IMR-90 (cell line): ENCODE measurements around the gene ARL4A. TPM values are rescaled to one million over a fixed set of nuclear protein-coding genes. Genes with fewer than 3 reads are reported as not detected.
"Not testable (repeated sequence)": the region's sequence is repeated elsewhere in the genome, so short reads cannot be mapped to it uniquely, and the experiment has no call there.

Experiments
- ATAC-seq: fragments of 200-7000 bp; cut with Tn5 transposase; 2 replicates; pipeline ENCODE4 v1.9.1; 2020; ENCODE audit warnings: low read depth, mild to moderate bottlenecking, moderate library complexity
- BruUV-seq: library from RNA; stranded (reverse); fragments of 400-500 nt; replicated peaks from 2 replicates; lab custom pipeline; 2021; lab: Mats Ljungman, UMichigan
- CTCF ChIA-PET: fragments of 300-600 bp; formaldehyde crosslinking; extraction: SDS; loops from one replicate; lab custom pipeline; 2021; ENCODE audit warnings: antibody characterized with exemption; lab: Yijun Ruan, JAX
- POLR2A ChIA-PET: fragments of 300-600 bp; sonication (Branson Sonifier 250); formaldehyde crosslinking; loops from one replicate; lab custom pipeline; 2022; ENCODE audit warnings: antibody characterized with exemption; ENCODE audit not compliant: unreplicated experiment; lab: Charles Lee
- DNase-seq: peaks from one replicate; pipeline ENCODE4 v3.0.0; 2013
- H2AFZ ChIP-seq: replicated peaks from 2 replicates; pipeline ENCODE3; 2013; ENCODE audit warnings: low read length, mild to moderate bottlenecking; ENCODE audit not compliant: poor library complexity
- H2AK5ac ChIP-seq: 2 replicates; pipeline ENCODE4 v1.6.1; 2013; ENCODE audit warnings: low read depth, low read length, inconsistent platforms
- H2AK9ac ChIP-seq: replicated peaks from 2 replicates; pipeline ENCODE3; 2013; ENCODE audit warnings: mild to moderate bottlenecking, low read depth, low read length, moderate library complexity; ENCODE audit not compliant: poor library complexity
- H2BK120ac ChIP-seq: 2 replicates; pipeline ENCODE4 v1.6.1; 2013; ENCODE audit warnings: low read depth, low read length, inconsistent platforms
- H2BK15ac ChIP-seq: 3 replicates; pipeline ENCODE4 v1.6.1; 2013; ENCODE audit warnings: low read depth, low read length, inconsistent platforms
- H2BK20ac ChIP-seq: 2 replicates; pipeline ENCODE4 v1.6.1; 2013; ENCODE audit warnings: low read depth, mild to moderate bottlenecking, inconsistent platforms, low read length, moderate library complexity
- H2BK5ac ChIP-seq: 2 replicates; pipeline ENCODE4 v1.6.1; 2013; ENCODE audit warnings: mild to moderate bottlenecking, low read depth, low read length, inconsistent platforms; ENCODE audit not compliant: poor library complexity, severe bottlenecking
- H3K14ac ChIP-seq: replicated peaks from 2 replicates; pipeline ENCODE4 v1.6.1; 2013; ENCODE audit warnings: low read depth, low read length, inconsistent platforms
- H3K18ac ChIP-seq: 2 replicates; pipeline ENCODE4 v1.6.1; 2013; ENCODE audit warnings: low read depth, low read length, control low read depth
- H3K23ac ChIP-seq: 2 replicates; pipeline ENCODE4 v1.6.1; 2013; ENCODE audit warnings: low read depth, low read length, inconsistent platforms
- H3K27ac ChIP-seq: 2 replicates; pipeline ENCODE4 v1.5.1; 2013; ENCODE audit warnings: mild to moderate bottlenecking, control low read depth, low read length; ENCODE audit not compliant: insufficient read depth
- H3K27me3 ChIP-seq: 2 replicates; pipeline ENCODE4 v1.6.1; 2013; ENCODE audit warnings: low read length; ENCODE audit not compliant: control insufficient read depth, insufficient read depth
- H3K36me3 ChIP-seq: 2 replicates; pipeline ENCODE4 v1.6.1; 2013; ENCODE audit warnings: low read length, mixed read lengths; ENCODE audit not compliant: control insufficient read depth, insufficient read depth
- H3K4ac ChIP-seq: 2 replicates; pipeline ENCODE4 v1.6.1; 2013; ENCODE audit warnings: low read depth, low read length, inconsistent platforms
- H3K4me1 ChIP-seq: 2 replicates; pipeline ENCODE4 v1.6.1; 2013; ENCODE audit warnings: low read length, mixed read lengths; ENCODE audit not compliant: control insufficient read depth, insufficient read depth
- H3K4me2 ChIP-seq: 2 replicates; pipeline ENCODE4 v1.6.1; 2013; ENCODE audit warnings: low read depth, mild to moderate bottlenecking, control low read depth, low read length, moderate library complexity
- H3K4me3 ChIP-seq: 2 replicates; pipeline ENCODE4 v1.5.1; 2013; ENCODE audit warnings: low read depth, mild to moderate bottlenecking, control low read depth, low read length, moderate library complexity; ENCODE audit not compliant: insufficient read depth
- H3K56ac ChIP-seq: 2 replicates; pipeline ENCODE4 v1.6.1; 2013; ENCODE audit warnings: low read length, inconsistent platforms; ENCODE audit not compliant: insufficient read depth; ENCODE audit errors: extremely low read depth
- H3K79me1 ChIP-seq, 2 experiments: 2 replicates each; pipeline ENCODE4 v1.6.1; 2013; ENCODE audit warnings: low read length in 2 of 2, inconsistent platforms in 1 of 2, low read depth in 1 of 2
- H3K9ac ChIP-seq: 2 replicates; pipeline ENCODE4 v1.6.1; 2013; ENCODE audit warnings: low read depth, low read length, control low read depth
- H3K9me1 ChIP-seq: 2 replicates; pipeline ENCODE4 v1.6.1; 2013; ENCODE audit warnings: low read length, inconsistent platforms; ENCODE audit not compliant: insufficient read depth
- H3K9me3 ChIP-seq: 2 replicates; pipeline ENCODE4 v1.6.1; 2013; ENCODE audit warnings: low read length; ENCODE audit not compliant: control insufficient read depth, insufficient read depth
- H4K20me1 ChIP-seq: 2 replicates; pipeline ENCODE4 v1.6.1; 2013; ENCODE audit warnings: low read length, inconsistent platforms; ENCODE audit not compliant: insufficient read depth
- H4K5ac ChIP-seq: 2 replicates; pipeline ENCODE4 v1.6.1; 2013; ENCODE audit warnings: mild to moderate bottlenecking, low read depth, low read length, control low read depth
- H4K8ac ChIP-seq, 2 experiments: 2 replicates each; pipeline ENCODE4 v1.6.1; 2013; ENCODE audit warnings: low read depth in 2 of 2, low read length in 2 of 2, control low read depth in 1 of 2, inconsistent platforms in 1 of 2
- H4K91ac ChIP-seq: 2 replicates; pipeline ENCODE4 v1.6.1; 2013; ENCODE audit warnings: low read depth, low read length, inconsistent platforms; ENCODE audit not compliant: insufficient read depth
- WGBS, 2 experiments: methylation state at CpG; one replicate each; pipeline versions ENCODE4 v1.1.5 to v1.1.7; 2013; ENCODE audit warnings: missing lambda C conversion rate in 2 of 2; ENCODE audit not compliant: insufficient read length in 1 of 2; ENCODE audit errors: extremely low coverage in 2 of 2; 5-methylcytosine and 5-hydroxymethylcytosine counted together
- dilution Hi-C: fragments of 300-500 bp; cut with HindIII; formaldehyde crosslinking; loops from one replicate; pipeline ENCODE4 v1.14.3; 2018; ENCODE audit warnings: low sequenced_read_pairs; ENCODE audit not compliant: unreplicated experiment
- in situ Hi-C: fragments of 300-500 bp; cut with MboI; formaldehyde crosslinking; loops from 3 replicates; pipeline ENCODE4 v1.14.3; 2019; ENCODE audit warnings: low sequenced_read_pairs, inconsistent platforms, mixed read lengths
- intact Hi-C: fragments of 100-400 bp; cut with micrococcal nuclease; formaldehyde crosslinking; loops from 2 replicates; pipeline ENCODE4 v1.10.0; 2022
- polyA plus RNA-seq, 3 experiments: library from polyadenylated mRNA; depleted of rRNA; stranded (reverse); fragments of >200 nt; gene quantifications; 2 replicates each; pipeline ENCODE4 v1.2.3, GENCODE V29; 2012; ENCODE audit warnings: low replicate concordance in 1 of 3
- total RNA-seq: library from RNA; depleted of rRNA; stranded (reverse); fragments of >200 nt; gene quantifications from 2 replicates; pipeline ENCODE4 v1.2.3, GENCODE V29; 2012

The ARL4A gene
- total and polyA plus RNA-seq, 2 of the 4 experiments (the other 2 are of a cell fraction): 13.7 to 22.4 TPM

DNA sequence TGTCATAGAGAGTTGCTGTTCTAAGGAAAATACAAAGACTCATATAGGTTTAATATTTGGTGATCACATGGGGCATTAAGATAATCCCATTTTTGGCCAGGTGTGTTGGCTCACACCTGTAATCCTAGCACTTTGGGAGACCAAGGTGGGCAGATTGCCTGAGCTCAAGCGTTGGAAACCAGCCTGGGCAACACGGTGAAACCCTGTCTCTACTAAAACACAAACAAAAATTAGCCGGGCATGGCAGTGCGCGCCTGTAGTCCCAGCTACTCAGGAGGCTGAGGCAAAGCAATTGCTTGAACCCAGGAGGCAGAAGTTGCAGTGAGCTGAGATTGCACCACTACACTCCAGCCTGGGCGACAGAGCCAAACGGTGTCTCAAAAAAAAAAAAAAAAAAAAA is 14.0 kb upstream of the ARL4A start:
- H4K8ac ChIP-seq, H2AK5ac ChIP-seq, H3K27ac ChIP-seq, H3K9ac ChIP-seq, H4K20me1 ChIP-seq, H2BK5ac ChIP-seq, H2BK15ac ChIP-seq, H4K91ac ChIP-seq, DNase-seq, H3K23ac ChIP-seq, H2AK9ac ChIP-seq, H2BK20ac ChIP-seq, POLR2A ChIA-PET, H3K9me1 ChIP-seq, dilution Hi-C loops, H2BK120ac ChIP-seq, H3K4me2 ChIP-seq, H3K27me3 ChIP-seq, H4K5ac ChIP-seq, intact Hi-C loops, H3K4ac ChIP-seq, ATAC-seq, H3K56ac ChIP-seq, H3K18ac ChIP-seq, H3K79me1 ChIP-seq, CTCF ChIA-PET, H3K9me3 ChIP-seq, H3K36me3 ChIP-seq, H3K4me3 ChIP-seq, H3K4me1 ChIP-seq, BruUV-seq, H2AFZ ChIP-seq, H3K14ac ChIP-seq: not testable (repeated sequence)
- in situ Hi-C loops: loop anchor here (25.0 kb wide), 1 partner anchor 1314 kb away; the partner anchor contains the start of gene ETV1
- WGBS, 2 experiments: no CpG with 5 or more reads among the region's 7 CpGs
